PC-3 (cell line): Measurements from ENCODE around the gene ZNF74. TPM values are rescaled to one million over a fixed set of nuclear protein-coding genes. Genes with fewer than 3 reads are reported as not detected.
"Not testable (repeated sequence)": the region's sequence is repeated elsewhere in the genome, so short reads cannot be mapped to it uniquely, and the experiment has no call there.

Experiments used
- ATAC-seq: fragments of 200-7000 bp; cut with Tn5 transposase; 2 replicates; pipeline ENCODE4 v1.9.1; 2020; ENCODE audit warnings: mild to moderate bottlenecking, moderate library complexity
- BruUV-seq: library from RNA; stranded (reverse); fragments of 400-500 nt; replicated peaks from 2 replicates; lab custom pipeline; 2021; lab: Mats Ljungman, UMichigan
- CTCF ChIA-PET: fragments of 300-600 bp; sonication (Branson Sonifier 250); formaldehyde crosslinking; loops from one replicate; lab custom pipeline; 2022; ENCODE audit warnings: antibody characterized with exemption; lab: Charles Lee
- POLR2A ChIA-PET: fragments of 300-600 bp; sonication (Branson Sonifier 250); formaldehyde crosslinking; loops from one replicate; lab custom pipeline; 2022; ENCODE audit warnings: antibody characterized with exemption; ENCODE audit not compliant: unreplicated experiment; lab: Charles Lee
- DNase-seq: peaks from one replicate; pipeline ENCODE4 v3.0.0-alpha.2; 2015
- H2AFZ ChIP-seq: fragments of 300-600 bp; sonication (generic); 2 replicates; pipeline ENCODE4 v1.6.0; 2016; ENCODE audit warnings: antibody characterized with exemption, low read length
- H3F3A ChIP-seq: fragments of 300-600 bp; sonication (generic); one replicate; pipeline ENCODE4 v1.6.0; 2017; ENCODE audit warnings: antibody characterized with exemption, low read length, control low read depth, mild to moderate bottlenecking; ENCODE audit not compliant: unreplicated experiment
- H3K27ac ChIP-seq: fragments of 300-600 bp; sonication (generic); 2 replicates; pipeline ENCODE4 v1.5.1; 2016; ENCODE audit warnings: mild to moderate bottlenecking, low read length
- H3K27me3 ChIP-seq: fragments of 300-600 bp; sonication (generic); 2 replicates; pipeline ENCODE4 v1.6.1; 2016; ENCODE audit warnings: low read length, mixed read lengths
- H3K36me3 ChIP-seq: fragments of 300-600 bp; sonication (generic); 2 replicates; pipeline ENCODE4 v1.6.1; 2016; ENCODE audit warnings: low read depth, mixed run types, low read length, mixed read lengths
- H3K4me1 ChIP-seq: fragments of 300-600 bp; sonication (generic); 2 replicates; pipeline ENCODE4 v1.5.1; 2016; ENCODE audit warnings: low read length; ENCODE audit not compliant: insufficient read depth
- H3K4me2 ChIP-seq: fragments of 300-600 bp; sonication (generic); 2 replicates; pipeline ENCODE4 v1.6.0; 2016; ENCODE audit warnings: low read length
- H3K4me3 ChIP-seq: fragments of 300-600 bp; sonication (generic); 2 replicates; pipeline ENCODE4 v1.5.1; 2016; ENCODE audit warnings: mild to moderate bottlenecking, low read length, mixed read lengths
- H3K79me2 ChIP-seq: fragments of 300-600 bp; sonication (generic); 2 replicates; pipeline ENCODE4 v1.6.1; 2017; ENCODE audit warnings: low read length, mixed read lengths
- H3K9ac ChIP-seq: fragments of 300-600 bp; sonication (generic); 2 replicates; pipeline ENCODE4 v1.6.0; 2016; ENCODE audit warnings: mild to moderate bottlenecking, low read length
- H3K9me2 ChIP-seq: fragments of 300-600 bp; sonication (generic); replicated peaks from 2 replicates; pipeline ENCODE4 v1.6.1; 2016; ENCODE audit warnings: mixed run types, low read length, mixed read lengths
- H3K9me3 ChIP-seq: fragments of 300-600 bp; sonication (generic); 2 replicates; pipeline ENCODE4 v1.6.1; 2016; ENCODE audit warnings: low read length, mixed read lengths
- H4K20me1 ChIP-seq: fragments of 300-600 bp; sonication (generic); 2 replicates; pipeline ENCODE4 v1.6.1; 2016; ENCODE audit warnings: low read length, mixed read lengths
- CTCF ChIP-seq: fragments of 300-600 bp; sonication (generic); conservative IDR thresholded peaks from 2 replicates; pipeline ENCODE4 v1.5.1; 2017; ENCODE audit warnings: antibody characterized with exemption, low read depth, mild to moderate bottlenecking, low read length
- EZH2 ChIP-seq: fragments of 300-600 bp; sonication (generic); IDR thresholded peaks from one replicate; pipeline ENCODE4 v1.6.1; 2017; ENCODE audit warnings: antibody characterized with exemption, mild to moderate bottlenecking, low read length; ENCODE audit not compliant: unreplicated experiment
- EZH2phosphoT487 ChIP-seq: fragments of 300-600 bp; sonication (generic); IDR thresholded peaks from 2 replicates; pipeline ENCODE4 v1.6.1; 2018; ENCODE audit warnings: mild to moderate bottlenecking, antibody characterized with exemption, low read length, borderline replicate concordance
- intact Hi-C: fragments of 100-400 bp; cut with micrococcal nuclease; formaldehyde crosslinking; loops from 2 replicates; pipeline ENCODE4 v1.9.0; 2023
- total RNA-seq: library from RNA; depleted of rRNA; stranded (reverse); fragments of >200 nt; gene quantifications from 2 replicates; pipeline ENCODE4 v1.2.3, GENCODE V29; 2014

ZNF74 gene
- total RNA-seq, 1 experiment from 2014 or later, result 11.1 TPM

- TF ChIP-seq EZH2phosphoT487, result no peak
- TF ChIP-seq CTCF, result no peak
- TF ChIP-seq EZH2, result no peak
- H2AFZ ChIP-seq, result no peak overlapping the region
- intact Hi-C loops, result no loop called here
- H3K9ac ChIP-seq, result no peak overlapping the region
- no peaks in the 10 kb centered on the region for H3K9me2 ChIP-seq
- DNase-seq (no peak), ATAC-seq (no peak)
- no peaks in the 10 kb centered on the region for H3K36me3 ChIP-seq
- no peaks in the 10 kb centered on the region for H3F3A ChIP-seq
- POLR2A ChIA-PET, result no interaction called here
- CTCF ChIA-PET, result no interaction called here
- no peak overlapping the region for H3K4me2 ChIP-seq
- H3K4me3 ChIP-seq, result no peak overlapping the region
- no peaks in the 10 kb centered on the region for H3K4me1 ChIP-seq
- no TSS peak for BruUV-seq
- no peaks in the 10 kb centered on the region for H3K79me2 ChIP-seq
- no peaks in the 10 kb centered on the region for H3K27me3 ChIP-seq
- H4K20me1 ChIP-seq, result no peaks in the 10 kb centered on the region
- H3K9me3 ChIP-seq, result no peaks in the 10 kb centered on the region
- H3K27ac ChIP-seq, result no peak overlapping the region
These were observed 39.5 kb upstream of the ZNF74 start for GRCh38 chr22:20354238-20354975.

- CTCF ChIA-PET, H3K9ac ChIP-seq, H3K36me3 ChIP-seq, H2AFZ ChIP-seq, ATAC-seq, H4K20me1 ChIP-seq, H3K9me3 ChIP-seq, BruUV-seq, H3K4me3 ChIP-seq, H3K9me2 ChIP-seq, H3F3A ChIP-seq, DNase-seq, H3K4me2 ChIP-seq, H3K79me2 ChIP-seq, intact Hi-C loops, H3K27me3 ChIP-seq, H3K4me1 ChIP-seq, H3K27ac ChIP-seq, POLR2A ChIA-PET: not testable (repeated sequence)
These were observed 37.9 kb upstream of the ZNF74 start for GRCh38 chr22:20355939-20356636.

- H3K4me2 ChIP-seq, H2AFZ ChIP-seq, BruUV-seq, intact Hi-C loops, H3F3A ChIP-seq, H3K79me2 ChIP-seq, H3K27me3 ChIP-seq, H3K9ac ChIP-seq, ATAC-seq, H3K36me3 ChIP-seq, POLR2A ChIA-PET, H3K27ac ChIP-seq, CTCF ChIA-PET, H3K4me1 ChIP-seq, H3K9me3 ChIP-seq, DNase-seq, H4K20me1 ChIP-seq, H3K9me2 ChIP-seq, H3K4me3 ChIP-seq: not testable (repeated sequence)
These were observed 37.0 kb upstream of the ZNF74 start for GRCh38 chr22:20356906-20357305.

- H3K27ac ChIP-seq, BruUV-seq, H3K4me2 ChIP-seq, H3F3A ChIP-seq, DNase-seq, H3K4me3 ChIP-seq, H3K27me3 ChIP-seq, H2AFZ ChIP-seq, H3K9me2 ChIP-seq, H3K9ac ChIP-seq, H3K4me1 ChIP-seq, intact Hi-C loops, CTCF ChIA-PET, H3K79me2 ChIP-seq, ATAC-seq, H4K20me1 ChIP-seq, POLR2A ChIA-PET, H3K36me3 ChIP-seq, H3K9me3 ChIP-seq: not testable (repeated sequence)
These were observed 36.0 kb upstream of the ZNF74 start for GRCh38 chr22:20357967-20358366.

- H3K9me2 ChIP-seq, intact Hi-C loops, H3K9me3 ChIP-seq, BruUV-seq, H3K27me3 ChIP-seq, H3F3A ChIP-seq, H3K4me3 ChIP-seq, H4K20me1 ChIP-seq, H2AFZ ChIP-seq, H3K4me2 ChIP-seq, CTCF ChIA-PET, DNase-seq, H3K9ac ChIP-seq, ATAC-seq, H3K27ac ChIP-seq, POLR2A ChIA-PET, H3K4me1 ChIP-seq, H3K79me2 ChIP-seq, H3K36me3 ChIP-seq: not testable (repeated sequence)
These were observed 35.3 kb upstream of the ZNF74 start for GRCh38 chr22:20358503-20359239.
